Stimulated activated CD8-positive, alpha-beta memory T cell treated with anti-CD3 and anti-CD28 coated beads, Interleukin-4, amount 100 ng/mL, for 4 hours (primary cell): Measurements from ENCODE around the gene NCOA3.

Experiments used
- DNase-seq, 2 donors: peaks; one replicate each; pipeline ENCODE4 v3.0.0-alpha.2; 2020; ENCODE audit warnings: low read depth in 2 of 2, low spot score in 1 of 2

The NCOA3 gene

DNA sequence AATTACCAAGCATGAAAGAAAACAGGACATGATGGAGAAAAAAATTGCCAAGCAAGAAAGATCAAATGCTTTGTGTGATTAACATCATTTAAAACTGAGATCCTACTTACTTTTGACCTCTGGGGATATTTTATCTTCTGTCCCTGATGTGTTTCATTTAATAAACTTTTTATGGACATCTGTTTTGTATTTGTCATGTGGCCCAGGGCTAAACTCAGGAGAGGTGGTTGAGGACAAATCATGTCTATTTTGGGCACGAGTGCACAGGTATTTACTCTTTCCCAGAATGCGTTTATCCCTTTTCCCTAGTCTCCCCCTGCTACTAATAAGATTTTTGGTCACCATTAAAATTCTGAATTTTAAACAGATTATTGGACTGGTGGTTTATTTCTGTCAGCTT is 128.2 kb downstream of the NCOA3 start:
- no peak for DNase-seq

DNA sequence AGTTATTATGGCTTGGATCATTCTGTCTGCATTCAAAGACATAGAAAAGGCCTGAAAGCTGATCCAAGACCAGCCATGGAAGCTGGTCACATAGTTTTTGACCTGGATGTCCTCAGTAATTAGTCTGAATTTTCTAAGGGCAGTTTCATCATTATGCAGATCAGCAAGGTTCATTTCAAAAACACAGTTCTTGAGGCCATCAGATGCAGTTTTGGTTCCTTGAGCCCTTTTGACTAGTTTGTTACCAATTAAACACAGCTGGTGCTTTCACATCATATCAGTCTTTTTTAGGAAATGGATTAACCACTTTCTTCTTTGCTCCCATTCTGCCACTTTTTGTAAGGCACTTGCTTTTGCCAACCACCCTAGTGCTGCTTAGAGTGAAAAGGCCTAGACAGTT is 129.4 kb downstream of the NCOA3 start:
- no peak for DNase-seq

DNA sequence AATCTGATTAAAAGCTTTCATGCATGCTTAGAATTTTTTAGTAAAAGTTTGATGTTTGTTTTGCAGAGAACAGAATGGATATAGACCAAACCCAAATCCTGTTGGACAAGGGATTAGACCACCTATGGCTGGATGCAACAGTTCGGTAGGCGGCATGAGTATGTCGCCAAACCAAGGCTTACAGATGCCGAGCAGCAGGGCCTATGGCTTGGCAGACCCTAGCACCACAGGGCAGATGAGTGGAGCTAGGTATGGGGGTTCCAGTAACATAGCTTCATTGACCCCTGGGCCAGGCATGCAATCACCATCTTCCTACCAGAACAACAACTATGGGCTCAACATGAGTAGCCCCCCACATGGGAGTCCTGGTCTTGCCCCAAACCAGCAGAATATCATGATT is 133.6 kb downstream of the NCOA3 start:
- no peak for DNase-seq

DNA sequence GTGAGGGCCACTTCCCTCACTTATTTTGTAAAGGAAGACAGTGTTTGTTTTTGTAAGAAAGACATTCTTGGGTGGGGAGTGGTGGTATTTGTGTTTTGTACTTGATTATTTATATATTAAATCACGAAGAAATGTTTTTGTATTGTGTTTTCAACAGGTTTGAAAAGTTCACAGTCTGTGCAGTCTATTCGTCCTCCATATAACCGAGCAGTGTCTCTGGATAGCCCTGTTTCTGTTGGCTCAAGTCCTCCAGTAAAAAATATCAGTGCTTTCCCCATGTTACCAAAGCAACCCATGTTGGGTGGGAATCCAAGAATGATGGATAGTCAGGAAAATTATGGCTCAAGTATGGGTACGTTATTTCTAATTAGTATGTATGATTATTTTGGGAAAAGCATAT is 137.2 kb downstream of the NCOA3 start:
- no peak for DNase-seq

DNA sequence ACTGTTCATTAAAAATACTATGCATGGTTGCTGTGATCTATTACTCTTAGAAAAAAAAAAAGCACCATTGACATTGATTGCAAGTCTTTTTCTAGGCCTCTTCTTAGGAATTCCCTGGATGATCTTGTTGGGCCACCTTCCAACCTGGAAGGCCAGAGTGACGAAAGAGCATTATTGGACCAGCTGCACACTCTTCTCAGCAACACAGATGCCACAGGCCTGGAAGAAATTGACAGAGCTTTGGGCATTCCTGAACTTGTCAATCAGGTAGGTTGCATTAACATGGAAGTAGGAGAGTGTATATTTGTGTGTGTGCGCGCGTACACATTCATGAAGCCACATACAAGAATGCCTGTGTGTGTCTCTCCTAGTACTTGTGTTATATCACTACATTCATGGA is 140.4 kb downstream of the NCOA3 start:
- no peak for DNase-seq

DNA sequence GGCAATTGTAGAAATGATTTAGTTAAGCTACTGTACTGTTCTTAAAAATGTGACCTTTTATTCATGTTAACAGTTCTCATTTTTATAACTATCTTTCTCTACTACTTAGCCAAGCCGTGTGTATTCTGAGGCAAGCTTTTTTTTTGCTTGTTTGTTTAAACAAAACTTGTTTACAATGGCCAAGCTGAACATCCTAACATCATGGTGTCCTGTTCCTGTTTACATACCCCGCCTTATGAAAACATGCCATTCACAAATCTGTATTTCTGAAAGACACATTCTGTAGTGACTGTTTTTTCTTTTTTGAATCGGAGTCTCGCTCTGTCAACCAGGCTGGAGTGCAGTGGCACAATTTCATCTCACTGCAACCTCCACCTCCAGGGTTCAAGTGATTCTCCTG is 140.9 kb downstream of the NCOA3 start:
- no peak for DNase-seq

DNA sequence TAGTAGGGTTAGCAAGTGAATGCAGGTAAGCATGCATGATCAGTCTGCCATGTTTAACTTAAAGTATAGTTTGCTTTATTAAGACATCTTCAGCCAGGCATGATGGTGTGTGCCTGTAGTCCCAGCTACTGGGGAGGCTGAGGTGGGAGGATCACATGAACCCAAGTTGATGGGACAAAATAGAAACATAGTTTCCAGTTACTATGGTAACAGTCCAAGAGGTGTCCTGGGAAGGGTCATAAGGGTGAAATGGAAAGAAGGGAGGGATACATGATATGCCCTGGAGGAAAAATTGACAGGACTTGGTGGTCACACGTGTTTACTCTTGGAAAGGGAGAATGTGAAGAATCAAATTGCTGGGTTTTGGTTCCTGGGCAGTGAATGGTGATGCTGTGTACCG is 143.9 kb downstream of the NCOA3 start:
- DNase-seq, result no peak

DNA sequence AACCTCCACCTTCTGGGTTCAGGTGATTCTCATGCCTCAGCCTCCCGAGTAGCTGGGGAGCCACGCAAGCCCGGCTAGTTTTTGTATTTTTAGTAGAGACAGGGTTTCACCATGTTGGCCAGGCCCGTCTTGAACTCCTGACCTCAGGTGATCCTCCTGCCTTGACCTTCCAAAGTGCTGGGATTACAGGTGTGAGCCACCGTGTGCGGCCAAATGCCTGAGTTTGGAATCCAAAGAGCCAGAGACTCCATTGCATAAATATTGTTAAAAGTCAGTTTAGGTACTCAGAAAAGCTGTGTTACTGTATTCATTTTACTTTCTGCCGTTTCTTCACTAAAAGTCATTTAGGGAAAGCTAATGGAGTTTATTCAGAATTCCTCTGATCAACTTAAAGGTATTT is 146.3 kb downstream of the NCOA3 start:
- DNase-seq, result no peak

DNA sequence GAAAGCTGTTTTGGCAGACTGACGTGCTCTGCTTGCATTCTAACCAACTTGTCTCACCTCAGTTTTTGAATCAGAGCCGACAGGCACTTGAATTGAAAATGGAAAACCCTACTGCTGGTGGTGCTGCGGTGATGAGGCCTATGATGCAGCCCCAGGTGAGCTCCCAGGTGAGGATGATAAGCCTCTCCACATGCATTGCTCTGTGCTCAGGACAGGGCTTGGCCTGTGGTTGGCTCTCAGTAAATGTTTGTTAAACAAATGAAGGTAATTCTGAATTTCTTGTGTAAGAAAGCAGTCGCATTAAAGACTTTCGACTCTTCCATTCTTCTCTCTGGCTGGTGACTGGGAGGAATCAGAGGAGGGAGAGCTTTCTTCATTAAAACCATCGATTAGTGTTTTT is 147.3 kb downstream of the NCOA3 start:
- DNase-seq, result no peak

DNA sequence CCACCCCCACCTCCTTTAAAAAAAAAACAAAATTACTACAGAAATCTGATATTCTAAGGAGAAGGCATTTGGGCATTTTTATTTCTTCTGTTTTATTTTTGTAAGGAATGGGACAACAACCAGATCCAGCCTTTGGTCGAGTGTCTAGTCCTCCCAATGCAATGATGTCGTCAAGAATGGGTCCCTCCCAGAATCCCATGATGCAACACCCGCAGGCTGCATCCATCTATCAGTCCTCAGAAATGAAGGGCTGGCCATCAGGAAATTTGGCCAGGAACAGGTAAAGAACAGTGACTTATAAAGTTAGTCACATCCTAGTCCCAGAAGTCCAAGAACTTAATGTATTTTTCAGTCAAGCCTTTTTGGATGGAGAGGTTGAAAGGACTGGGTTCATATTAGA is 150.6 kb downstream of the NCOA3 start:
- no peak for DNase-seq

DNA sequence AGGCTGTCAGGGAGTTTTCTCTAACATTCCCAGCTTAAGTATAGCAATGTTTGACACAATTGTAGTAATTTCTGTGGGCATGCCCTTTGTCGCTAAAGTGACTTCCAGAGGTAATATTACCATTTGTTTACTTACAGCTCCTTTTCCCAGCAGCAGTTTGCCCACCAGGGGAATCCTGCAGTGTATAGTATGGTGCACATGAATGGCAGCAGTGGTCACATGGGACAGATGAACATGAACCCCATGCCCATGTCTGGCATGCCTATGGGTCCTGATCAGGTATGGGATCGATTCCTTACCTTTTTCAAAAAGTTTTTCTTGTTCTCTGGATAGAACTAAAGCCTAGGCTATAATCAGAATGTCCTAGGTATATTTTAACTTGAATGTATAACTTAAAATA is 151.1 kb downstream of the NCOA3 start:
- DNase-seq, result no peak

DNA sequence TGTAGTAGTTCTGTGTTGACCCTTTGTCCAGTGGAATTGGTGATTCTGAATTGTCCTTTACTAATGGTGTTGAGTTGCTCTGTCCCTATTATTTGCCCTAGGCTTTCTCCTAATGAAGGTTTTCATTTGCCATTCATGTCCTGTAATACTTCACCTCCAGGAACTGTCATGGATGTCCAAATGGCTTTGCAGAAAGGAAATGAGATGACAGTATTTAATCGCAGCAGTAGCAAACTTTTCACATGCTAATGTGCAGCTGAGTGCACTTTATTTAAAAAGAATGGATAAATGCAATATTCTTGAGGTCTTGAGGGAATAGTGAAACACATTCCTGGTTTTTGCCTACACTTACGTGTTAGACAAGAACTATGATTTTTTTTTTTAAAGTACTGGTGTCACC is 152.2 kb downstream of the NCOA3 start:
- no peak for DNase-seq

DNA sequence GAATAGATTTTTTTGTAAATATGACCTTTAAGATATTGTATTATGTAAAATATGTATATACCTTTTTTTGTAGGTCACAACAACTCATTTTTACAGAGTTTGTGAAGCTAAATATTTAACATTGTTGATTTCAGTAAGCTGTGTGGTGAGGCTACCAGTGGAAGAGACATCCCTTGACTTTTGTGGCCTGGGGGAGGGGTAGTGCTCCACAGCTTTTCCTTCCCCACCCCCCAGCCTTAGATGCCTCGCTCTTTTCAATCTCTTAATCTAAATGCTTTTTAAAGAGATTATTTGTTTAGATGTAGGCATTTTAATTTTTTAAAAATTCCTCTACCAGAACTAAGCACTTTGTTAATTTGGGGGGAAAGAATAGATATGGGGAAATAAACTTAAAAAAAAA is 152.7 kb downstream of the NCOA3 start:
- DNase-seq, result no peak

DNA sequence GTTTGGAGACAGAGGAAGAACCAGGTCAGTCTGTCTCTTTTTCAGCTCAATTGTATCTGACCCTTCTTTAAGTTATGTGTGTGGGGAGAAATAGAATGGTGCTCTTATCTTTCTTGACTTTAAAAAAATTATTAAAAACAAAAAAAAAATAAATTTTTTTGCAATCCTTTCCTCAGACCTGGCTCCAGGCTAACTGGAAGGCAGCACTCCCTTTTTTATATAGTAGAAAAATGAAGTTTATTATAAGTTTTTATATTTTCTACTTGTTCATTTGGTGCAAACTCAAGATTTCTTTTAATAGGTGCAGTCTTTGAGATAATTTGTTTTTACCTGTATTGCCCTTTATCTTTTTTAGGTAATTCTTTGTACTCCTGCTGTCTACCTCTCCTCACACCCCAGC is 153.9 kb downstream of the NCOA3 start:
- no peak for DNase-seq

DNA sequence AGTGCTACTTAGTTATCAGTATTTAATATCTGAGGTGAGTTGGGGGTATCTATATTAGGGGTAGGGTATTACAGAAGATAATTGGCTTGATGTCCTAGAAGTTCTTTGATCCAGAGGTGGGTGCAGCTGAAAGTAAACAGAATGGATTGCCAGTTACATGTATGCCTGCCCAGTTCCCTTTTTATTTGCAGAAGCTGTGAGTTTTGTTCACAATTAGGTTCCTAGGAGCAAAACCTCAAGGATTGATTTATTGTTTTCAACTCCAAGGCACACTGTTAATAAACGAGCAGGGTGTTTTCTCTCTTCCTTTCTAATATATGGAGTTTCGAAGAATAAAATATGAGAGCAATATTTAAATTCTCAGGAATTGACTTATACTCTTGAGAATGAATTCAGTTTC is 154.6 kb downstream of the NCOA3 start:
- DNase-seq, result no peak

DNA sequence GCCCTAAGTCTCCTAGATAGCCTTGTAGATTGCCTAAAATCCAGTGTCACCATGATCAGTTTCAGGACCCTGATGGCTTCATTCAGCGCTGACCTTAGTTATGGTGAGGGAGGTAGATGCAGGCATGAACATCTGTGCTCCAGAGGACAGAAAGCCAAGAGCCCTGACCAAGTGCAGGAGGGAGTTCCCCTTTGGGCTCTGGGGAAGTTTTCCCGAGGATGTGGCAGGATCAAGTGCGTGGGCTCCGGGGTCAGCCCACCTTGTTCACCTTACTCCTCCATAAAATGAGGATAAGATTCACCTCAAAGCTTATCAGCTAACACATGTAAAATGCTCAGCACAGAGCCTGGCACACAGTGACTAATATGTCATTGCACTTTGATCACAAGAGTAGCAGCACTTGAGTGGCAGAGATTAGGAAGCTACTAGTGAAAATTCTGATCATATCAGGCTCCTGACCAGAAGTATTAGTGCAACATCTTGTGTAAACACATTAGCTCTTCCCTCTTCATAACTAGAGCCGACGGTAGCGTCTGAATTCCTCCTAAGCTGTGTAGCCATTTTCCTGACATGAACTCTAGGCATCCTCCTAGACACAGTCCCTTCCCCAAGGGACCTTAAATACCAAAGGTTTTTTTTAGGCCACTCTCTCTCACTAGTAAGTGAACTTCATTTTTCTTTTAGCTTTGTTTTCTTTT is 158.4 kb downstream of the NCOA3 start:
- DNase-seq, result no peak

DNA sequence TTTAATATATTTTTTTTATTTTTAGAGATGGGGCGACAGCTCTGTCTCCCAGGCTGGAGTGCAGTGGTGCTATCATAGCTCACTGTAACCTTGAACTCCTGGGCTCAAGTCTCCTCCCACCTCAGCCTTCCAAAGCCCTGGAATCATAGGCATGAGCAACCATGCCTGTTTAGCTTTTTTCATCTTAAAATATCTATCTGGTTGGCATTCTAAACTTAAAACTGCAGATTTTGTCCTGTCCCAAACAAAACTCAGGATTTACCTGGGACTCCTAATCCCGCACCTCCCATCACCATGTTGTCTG is 158.9 kb downstream of the NCOA3 start:
- DNase-seq, result no peak

DNA sequence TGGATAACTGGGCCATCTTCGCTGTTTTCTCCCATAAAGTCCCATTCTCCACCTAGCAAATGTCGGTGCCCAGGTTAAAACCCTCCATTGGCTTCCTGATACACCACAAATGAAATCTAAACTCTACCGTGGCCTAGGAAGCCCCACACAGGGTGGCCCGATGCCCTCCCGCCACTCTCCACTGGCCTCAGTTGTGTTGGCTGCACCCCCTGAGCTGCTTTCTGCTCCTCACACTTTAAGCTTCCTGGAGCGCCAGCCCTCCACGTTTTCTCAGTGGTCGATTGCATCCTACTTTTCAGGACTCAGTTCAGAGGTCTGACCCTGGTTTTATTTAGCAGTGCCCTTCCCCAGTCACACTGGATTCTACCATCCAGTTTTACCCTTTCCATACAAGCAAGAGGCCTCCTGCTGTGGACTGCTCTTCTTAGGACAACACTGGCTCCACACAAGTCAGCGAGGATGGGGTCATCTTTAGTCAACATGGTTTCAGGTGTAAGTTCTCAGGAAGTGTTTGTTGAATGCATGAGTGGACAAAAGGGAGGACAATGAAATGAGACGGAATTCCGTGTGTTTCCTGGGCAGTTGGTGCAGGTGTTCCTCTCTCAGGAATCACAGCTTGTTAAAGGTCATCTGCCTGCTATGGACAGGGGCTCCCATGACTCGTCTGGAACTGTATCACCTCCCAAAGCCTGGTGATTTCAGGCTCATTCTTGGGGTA is 159.5 kb downstream of the NCOA3 start:
- no peak for DNase-seq

DNA sequence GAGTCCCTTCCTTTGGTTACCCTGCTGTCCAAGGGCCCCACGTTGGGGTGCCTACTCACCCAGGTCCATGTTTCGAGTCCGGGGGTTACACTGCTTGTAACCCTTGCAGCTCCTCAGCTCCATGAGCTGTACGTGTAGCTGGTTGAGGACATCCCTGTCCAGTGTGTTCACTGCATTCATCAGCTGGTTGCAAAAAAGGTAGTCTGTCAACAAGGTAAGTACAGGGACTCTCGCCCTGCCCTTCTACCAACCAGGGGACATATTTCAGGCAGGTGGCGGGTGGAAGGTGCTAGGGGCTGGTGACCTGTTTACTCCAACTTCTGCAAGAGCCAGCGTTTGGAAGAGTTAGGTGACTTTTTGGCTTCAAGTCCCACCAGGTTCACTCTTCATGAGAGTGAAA is 160.0 kb downstream of the NCOA3 start:
- DNase-seq, result no peak

DNA sequence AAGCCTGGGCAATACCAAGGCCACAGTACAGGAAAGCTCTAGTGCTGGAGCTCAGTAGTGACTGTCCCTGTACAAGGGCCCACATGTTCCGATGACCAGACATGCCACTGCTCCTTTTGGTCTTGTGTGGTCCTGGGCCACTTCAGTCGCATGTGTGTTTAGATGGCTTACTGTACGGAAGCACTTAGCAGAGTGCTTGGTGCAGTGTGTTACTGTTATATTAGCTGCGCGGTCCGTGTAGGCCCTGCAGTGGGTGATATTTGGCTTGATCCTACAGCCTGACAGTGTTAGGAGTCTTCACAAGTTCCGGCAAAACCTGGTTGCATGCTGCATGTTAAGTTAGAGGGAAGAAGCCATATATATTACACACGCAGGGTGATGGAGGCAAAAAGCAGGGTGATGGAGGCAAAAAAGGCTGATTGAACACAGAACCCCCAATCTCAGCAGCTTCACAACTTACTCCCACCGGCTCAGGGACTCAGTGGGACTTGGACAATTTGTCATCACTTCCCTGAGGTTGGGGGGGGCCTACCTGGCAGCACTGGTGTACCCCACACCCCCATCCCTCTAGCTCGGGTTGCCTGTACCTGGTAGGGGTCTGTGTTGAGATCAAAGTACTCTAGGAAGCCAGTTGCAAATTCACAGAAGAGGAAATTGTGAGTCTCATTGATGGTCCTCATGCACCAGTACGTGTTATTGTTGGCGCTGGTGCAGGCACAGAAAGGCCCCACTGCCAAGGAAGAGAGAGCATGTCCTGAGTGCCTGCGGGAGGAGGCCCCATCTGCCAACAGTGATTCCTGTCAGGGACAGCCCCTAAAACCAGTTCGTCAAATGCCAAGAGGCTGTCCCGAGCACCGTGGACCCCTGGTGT is 161.0 kb downstream of the NCOA3 start:
- no peak for DNase-seq

DNA sequence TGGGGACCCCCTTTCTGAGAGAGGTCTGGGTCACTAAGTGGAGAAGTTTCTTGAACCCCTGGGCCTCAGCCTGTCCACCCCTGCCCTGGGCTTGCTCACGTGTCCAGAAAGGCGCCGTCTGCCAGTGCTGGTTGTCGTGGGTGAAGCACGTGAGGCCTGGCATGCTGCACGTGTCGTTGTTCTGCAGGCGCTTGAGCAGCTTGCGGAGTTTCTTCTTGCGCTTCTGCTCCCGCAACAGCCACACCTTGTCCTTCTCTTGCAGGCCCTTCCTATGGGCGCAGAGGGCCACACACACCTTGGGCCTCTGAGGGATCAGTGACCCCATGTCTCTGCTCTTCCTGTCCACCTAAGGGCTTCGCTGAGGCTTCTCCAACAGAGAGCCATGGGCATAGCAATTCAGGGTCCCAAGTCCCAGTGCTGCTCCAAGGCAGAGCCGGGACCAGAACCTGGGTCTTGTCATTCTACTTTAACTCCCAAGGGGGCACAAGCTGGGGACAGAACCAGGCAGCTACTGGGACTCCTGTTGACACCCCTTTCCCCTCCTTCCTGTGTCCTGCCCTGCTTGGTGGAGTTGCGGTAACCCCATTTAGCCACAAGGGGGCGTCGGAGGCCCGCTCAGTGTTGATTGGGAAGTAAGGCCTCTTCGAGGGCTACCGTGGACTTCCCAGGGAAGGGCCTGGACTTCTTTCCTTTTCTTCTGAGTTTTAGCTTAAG is 161.8 kb downstream of the NCOA3 start:
- DNase-seq, result peak; percentile 29 to 41

DNA sequence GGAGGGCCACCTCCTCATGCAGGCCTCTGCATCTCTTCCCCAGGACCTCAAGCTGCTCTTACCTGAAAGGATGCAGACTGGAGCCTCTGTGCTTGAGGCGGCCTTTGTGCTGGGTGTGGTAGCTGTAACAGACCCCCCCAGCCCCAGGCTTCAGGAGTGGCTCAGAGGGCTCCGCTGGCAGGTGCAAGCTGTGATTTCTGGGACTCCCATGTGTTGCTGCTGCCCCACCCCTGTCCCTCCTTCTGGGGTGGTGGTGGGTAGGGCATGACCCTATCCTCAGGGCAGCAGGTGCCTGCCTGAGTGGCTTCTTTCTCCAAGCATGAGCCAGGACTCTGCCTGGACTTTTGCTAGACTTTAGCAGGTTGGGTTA is 162.4 kb downstream of the NCOA3 start:
- no peak for DNase-seq
